Transverse colon (tissue), 3 donors: ENCODE measurements around the gene CEP192.

Experiments
- CTCF ChIP-seq, 5 experiments: fragments of 200-600 bp in 3 of 5; fragments of 450-650 bp in 2 of 5; sonication (generic) in 3 of 5; IDR thresholded peaks; 1 replicate in 2 of 5; 2 replicates in 3 of 5; pipeline ENCODE4 v1.5.1; 2016 to 2017; ENCODE audit warnings: antibody characterized with exemption in 5 of 5, inconsistent platforms in 3 of 5, mild to moderate bottlenecking in 2 of 5, moderate library complexity in 1 of 5
- EP300 ChIP-seq: sonication (generic); formaldehyde crosslinking; IDR thresholded peaks from one replicate; pipeline ENCODE4 v1.6.1; 2017; ENCODE audit warnings: antibody characterized with exemption, low read depth

GRCh38 chr18:13095466-13095865 lies 104.3 kb downstream of the CEP192 start:
- TF ChIP-seq CTCF (IDR thresholded peaks at IDR 0.05) (no peak), EP300 (no peak)
